Aorta (tissue), 5 donors: ENCODE data around the gene KTN1. TPM values are rescaled to one million over a fixed set of nuclear protein-coding genes. Genes with fewer than 3 reads are reported as not detected.

Experiments
- ATAC-seq: fragments of 200-7000 bp; cut with Tn5 transposase; one replicate; pipeline ENCODE4 v1.9.1; 2022; ENCODE audit warnings: moderate library complexity; ENCODE audit not compliant: low FRiP score
- DNase-seq, 2 donors: peaks; one replicate each; pipeline ENCODE4 v3.0.0-alpha.2; 2020
- H3K27ac ChIP-seq, 2 donors: one replicate each; pipeline ENCODE4 v1.5.1; 2013; ENCODE audit warnings: low read length in 2 of 2, mild to moderate bottlenecking in 2 of 2, moderate library complexity in 2 of 2, control low read depth in 1 of 2, inconsistent platforms in 1 of 2, low read depth in 1 of 2
- H3K27me3 ChIP-seq, 2 donors: one replicate each; pipeline ENCODE4 v1.6.1; 2013; ENCODE audit warnings: control low read depth in 1 of 2, low read length in 1 of 2, mild to moderate bottlenecking in 1 of 2, moderate library complexity in 1 of 2; ENCODE audit not compliant: insufficient read depth in 2 of 2, control insufficient read depth in 1 of 2
- H3K36me3 ChIP-seq, 2 donors: one replicate each; pipeline ENCODE4 v1.6.1; 2013; ENCODE audit warnings: control low read depth in 1 of 2, low read length in 1 of 2, mild to moderate bottlenecking in 1 of 2; ENCODE audit not compliant: insufficient read depth in 2 of 2, control insufficient read depth in 1 of 2
- H3K4me1 ChIP-seq, 2 donors: one replicate each; pipeline ENCODE4 v1.6.1; 2013; ENCODE audit warnings: low read length in 2 of 2, control low read depth in 1 of 2, mild to moderate bottlenecking in 1 of 2, moderate library complexity in 1 of 2; ENCODE audit not compliant: insufficient read depth in 2 of 2, control insufficient read depth in 1 of 2
- H3K4me3 ChIP-seq, 2 donors: one replicate each; pipeline ENCODE4 v1.5.1; 2013; ENCODE audit warnings: low read length in 2 of 2, control low read depth in 1 of 2, mild to moderate bottlenecking in 1 of 2
- H3K9me3 ChIP-seq: one replicate; pipeline ENCODE4 v1.6.1; 2013; ENCODE audit warnings: mild to moderate bottlenecking, low read length; ENCODE audit not compliant: control insufficient read depth
- WGBS, 2 donors: extraction: QIAGEN DNeasy Blood & Tissue Kit; methylation state at CpG; one replicate each; pipeline ENCODE4 v1.1.7; 2013; 5-methylcytosine and 5-hydroxymethylcytosine counted together
- intact Hi-C, 2 donors: fragments of 100-400 bp; cut with DNase I; formaldehyde crosslinking; loops; one replicate each; pipeline versions ENCODE4 v1.14.2 to v1.15.0; 2022
- polyA plus RNA-seq, 2 donors: library from polyadenylated mRNA; stranded (reverse); fragments of 200-250 nt; gene quantifications; one replicate each; pipeline ENCODE4 v1.2.3, GENCODE V29; 2013
- total RNA-seq, 2 donors: library from RNA; stranded (reverse); fragmentation: NEBNext Ultra II Directional; extraction: Animal tissue kit (Norgen Biotek cat#: 25700); gene quantifications; one replicate each; pipeline ENCODE4 v1.2.1, GENCODE V29; 2021
- donor health status: healthy with polysubstance abuse.
- donor health status: Bipolar disorder and iron deficiency.
- donor health status: DM: no; HTN: no; CAD: no.
- donor health status: DM: no; HTN: no; CAD: no.
- donor health status: DM: yes; HTN: yes; CAD: no.

The KTN1 gene
- total and polyA plus RNA-seq, 4 donors = 86.8 to 216 (median 167) TPM

DNA sequence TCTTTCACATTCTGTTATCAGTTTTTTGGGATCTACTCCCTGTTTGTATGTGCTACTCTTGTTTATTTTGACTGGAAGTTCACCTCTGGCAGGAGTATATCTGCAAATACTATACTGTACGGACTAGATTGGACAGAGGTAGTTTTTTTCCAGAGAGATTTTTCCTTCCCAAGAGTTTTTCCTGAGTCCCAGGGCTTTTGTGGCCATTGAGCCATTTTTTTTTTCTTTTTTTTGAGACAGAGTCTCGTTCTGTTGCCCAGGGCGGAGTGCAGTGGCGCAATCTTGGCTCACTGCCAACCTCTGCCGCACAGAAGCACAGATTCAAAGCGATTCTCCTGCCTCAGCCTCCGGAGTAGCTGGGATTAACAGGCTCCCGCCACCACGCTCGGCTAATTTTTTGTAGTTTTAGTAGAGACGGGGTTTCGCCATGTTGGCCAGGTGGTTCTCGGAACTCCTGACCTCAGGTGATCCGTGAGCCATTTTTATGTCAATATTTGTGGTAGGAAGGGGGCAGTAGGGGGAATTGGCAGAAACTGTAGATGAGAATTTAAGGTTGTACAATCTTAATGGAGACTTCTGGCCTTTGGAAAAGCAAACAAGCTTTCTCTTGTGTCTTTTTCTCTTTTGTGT, 19.4 kb downstream of the KTN1 start:
- ATAC-seq = no peak
- peak; percentile 55 to 83 for DNase-seq
- Histone ChIP-seq H3K27ac (no peak overlapping the region), H3K9me3 (no peaks in the 10 kb centered on the region), H3K27me3 (no peaks in the 10 kb centered on the region), H3K36me3 (no peaks in the 10 kb centered on the region), H3K4me1 (peaks cover 0 to 9% of the 10 kb centered on the region in 2 donors), H3K4me3 (no peak overlapping the region)
- WGBS, 2 donors = 86 to 93% methylated on average over 14 of the region's 14 CpGs
- intact Hi-C loops = no loop called here

DNA sequence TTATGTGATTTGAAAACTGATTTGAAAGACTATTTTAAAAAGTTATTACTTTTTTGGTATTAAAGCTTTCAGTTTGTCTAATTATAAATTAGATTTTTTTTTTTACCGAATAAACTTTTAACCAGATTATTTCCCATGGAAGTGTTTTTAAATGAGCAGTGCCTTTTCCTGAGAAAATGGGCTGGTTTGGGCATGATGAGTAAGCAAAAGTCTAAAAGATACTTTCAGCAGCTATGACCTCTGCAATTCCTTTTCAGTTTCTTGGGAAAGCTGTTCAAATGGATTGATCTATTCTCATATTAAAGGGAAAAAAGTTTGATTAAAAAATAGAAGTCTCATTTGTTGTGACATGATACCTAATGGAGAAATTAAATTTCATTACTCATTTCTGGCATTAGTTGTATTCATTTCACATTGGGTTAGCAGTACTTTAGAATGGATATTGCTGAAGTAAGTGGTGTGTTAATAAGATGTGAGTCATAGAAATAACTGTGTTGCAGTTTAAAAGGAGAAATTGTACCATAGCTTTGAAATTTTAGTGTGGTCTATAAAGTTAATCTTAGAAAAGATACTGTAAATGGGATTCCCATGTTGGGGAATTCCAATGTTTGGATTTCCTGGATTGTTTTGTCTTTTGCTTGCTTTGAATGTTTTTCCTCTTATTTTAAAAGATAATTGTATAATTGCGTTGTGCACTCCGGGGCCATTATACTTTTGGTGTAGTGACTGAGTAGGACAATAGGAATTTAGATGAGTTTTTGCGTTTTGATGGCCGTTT, 21.0 kb downstream of the KTN1 start:
- no peaks in the 10 kb centered on the region for H3K9me3 ChIP-seq

DNA sequence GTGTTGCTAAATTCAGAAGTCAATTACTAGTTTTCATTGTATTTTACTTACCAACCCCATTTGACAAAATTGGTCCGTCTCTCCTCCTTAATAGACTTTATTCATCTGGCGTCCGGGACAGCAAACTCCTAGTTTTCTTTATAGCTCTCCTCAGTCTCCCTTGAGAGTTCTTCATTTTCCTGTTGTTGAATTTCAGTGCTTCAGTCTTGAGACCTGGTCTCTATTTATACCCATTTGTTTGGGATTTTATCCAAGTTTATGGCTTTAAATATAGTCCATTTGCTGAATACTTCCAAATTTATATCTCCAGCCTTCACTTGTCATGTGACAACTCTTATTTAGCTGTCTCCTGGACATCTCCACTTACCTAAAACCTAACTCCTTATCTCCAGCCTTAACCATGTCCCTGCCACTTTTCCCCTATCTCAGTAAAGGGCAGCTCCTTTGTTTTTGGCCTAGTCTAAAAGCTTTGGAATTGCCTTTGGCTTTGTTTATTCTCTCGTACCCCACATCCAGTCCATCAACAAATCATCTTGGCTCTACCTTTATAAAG, 23.5 kb downstream of the KTN1 start:
- DNase-seq (no peak), ATAC-seq (no peak)
- Histone ChIP-seq H3K27me3 (no peaks in the 10 kb centered on the region), H3K27ac (peak overlapping the region in 1 of 2 donors; percentile 33), H3K36me3 (no peaks in the 10 kb centered on the region), H3K4me3 (no peak overlapping the region), H3K4me1 (peaks cover 0 to 11% of the 10 kb centered on the region in 2 donors), H3K9me3 (no peaks in the 10 kb centered on the region)
- WGBS, 2 donors = 17 to 19% methylated on average over 4 of the region's 4 CpGs
- intact Hi-C loops = no loop called here

More for the DNA sequence above, 21.0 kb downstream of the KTN1 start:
- ATAC-seq = no peak
- no peaks in the 10 kb centered on the region for H3K27me3 ChIP-seq
- intact Hi-C loops = no loop called here
- H3K4me3 ChIP-seq = no peak overlapping the region
- DNase-seq = no peak
- 81 to 86% methylated on average over 5 of the region's 5 CpGs for WGBS, 2 donors
- peaks cover 0 to 9% of the 10 kb centered on the region in 2 donors for H3K4me1 ChIP-seq
- no peaks in the 10 kb centered on the region for H3K36me3 ChIP-seq
- no peak overlapping the region for H3K27ac ChIP-seq

DNA sequence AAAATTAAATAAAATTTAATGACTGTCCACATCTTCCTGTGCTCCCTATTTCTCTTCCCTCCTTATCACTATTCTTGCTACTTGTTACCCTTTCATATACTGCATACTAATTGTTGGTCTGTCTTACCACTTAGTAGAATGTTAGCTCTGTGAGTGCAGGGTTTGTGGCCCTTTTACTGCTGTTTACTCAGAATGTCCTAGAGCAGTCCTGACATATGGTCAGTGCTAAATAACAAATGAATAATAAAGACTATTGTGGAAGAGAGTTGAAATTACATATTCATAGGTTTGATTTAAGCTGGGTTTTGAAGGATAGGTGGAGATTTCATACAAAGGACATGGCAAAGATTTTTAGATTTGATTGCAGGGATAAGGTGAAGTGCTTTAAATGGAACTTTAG, 24.5 kb downstream of the KTN1 start:
- H3K4me3 ChIP-seq = no peak overlapping the region
- peaks cover 0 to 13% of the 10 kb centered on the region in 2 donors for H3K4me1 ChIP-seq
- DNase-seq (no peak), ATAC-seq (no peak)
- intact Hi-C loops = no loop called here
- no peaks in the 10 kb centered on the region for H3K36me3 ChIP-seq
- H3K9me3 ChIP-seq = no peaks in the 10 kb centered on the region
- H3K27me3 ChIP-seq = no peaks in the 10 kb centered on the region
- no peak overlapping the region for H3K27ac ChIP-seq

DNA sequence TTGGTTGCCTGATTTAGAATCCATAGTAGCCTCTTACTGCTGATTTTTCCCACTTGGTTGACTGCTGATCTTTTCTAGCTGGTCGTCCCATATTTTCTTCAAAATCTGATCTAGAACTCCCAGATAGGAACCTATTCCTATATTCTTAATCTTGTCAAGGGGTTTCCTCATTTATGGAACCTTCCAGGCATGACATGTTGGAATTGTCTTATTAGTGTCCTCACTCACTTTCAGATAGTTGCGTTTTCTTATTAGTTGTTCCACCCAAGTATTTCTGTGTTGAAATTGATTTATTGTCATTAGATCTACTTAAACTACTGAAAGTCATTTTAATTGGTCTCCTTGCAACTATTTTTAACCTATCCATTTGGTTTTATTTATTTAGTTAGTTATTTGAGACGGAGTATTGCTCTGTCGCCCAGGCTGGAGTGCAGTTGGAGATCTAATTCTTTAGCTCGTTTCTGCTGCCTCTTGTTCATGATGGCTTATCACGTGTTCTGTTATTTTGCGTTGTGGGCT, 25.0 kb downstream of the KTN1 start:
- intact Hi-C loops = no loop called here
- Histone ChIP-seq H3K27ac (no peak overlapping the region), H3K27me3 (no peaks in the 10 kb centered on the region)

DNA sequence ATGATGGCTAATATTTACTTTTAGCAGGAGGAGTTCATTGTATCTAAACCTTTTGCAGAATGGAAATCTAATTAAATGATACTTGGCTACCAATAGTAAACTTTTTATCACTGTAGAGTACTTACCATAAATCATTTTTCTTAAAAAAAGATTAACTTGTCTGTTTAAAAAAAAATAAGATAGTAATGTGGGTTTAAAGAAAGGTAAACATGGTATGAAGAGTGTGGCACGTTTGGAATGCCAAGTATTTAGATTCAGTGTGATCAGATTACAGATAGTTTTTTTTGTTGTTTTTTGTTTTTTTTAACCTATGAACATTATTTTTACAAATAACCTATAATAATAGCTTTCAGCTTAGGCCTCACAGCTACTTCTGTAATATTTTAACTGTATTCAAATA, 25.8 kb downstream of the KTN1 start:
- DNase-seq (no peak), ATAC-seq (no peak)
- H3K36me3 ChIP-seq = no peaks in the 10 kb centered on the region
- intact Hi-C loops = no loop called here
- peaks cover 0 to 17% of the 10 kb centered on the region in 2 donors for H3K4me1 ChIP-seq
- WGBS, 2 donors = 3% methylated on average over 1 of the region's 1 CpG
- H3K27ac ChIP-seq = no peak overlapping the region
- H3K4me3 ChIP-seq = no peak overlapping the region
- H3K27me3 ChIP-seq = no peaks in the 10 kb centered on the region
- no peaks in the 10 kb centered on the region for H3K9me3 ChIP-seq

More for the DNA sequence above, 25.0 kb downstream of the KTN1 start:
- Histone ChIP-seq H3K4me3 (no peak overlapping the region), H3K4me1 (peaks cover 0 to 15% of the 10 kb centered on the region in 2 donors), H3K36me3 (no peaks in the 10 kb centered on the region), H3K9me3 (no peaks in the 10 kb centered on the region)
- DNase-seq (no peak), ATAC-seq (no peak)
- 72 to 78% methylated on average over 7 of the region's 7 CpGs for WGBS, 2 donors

DNA sequence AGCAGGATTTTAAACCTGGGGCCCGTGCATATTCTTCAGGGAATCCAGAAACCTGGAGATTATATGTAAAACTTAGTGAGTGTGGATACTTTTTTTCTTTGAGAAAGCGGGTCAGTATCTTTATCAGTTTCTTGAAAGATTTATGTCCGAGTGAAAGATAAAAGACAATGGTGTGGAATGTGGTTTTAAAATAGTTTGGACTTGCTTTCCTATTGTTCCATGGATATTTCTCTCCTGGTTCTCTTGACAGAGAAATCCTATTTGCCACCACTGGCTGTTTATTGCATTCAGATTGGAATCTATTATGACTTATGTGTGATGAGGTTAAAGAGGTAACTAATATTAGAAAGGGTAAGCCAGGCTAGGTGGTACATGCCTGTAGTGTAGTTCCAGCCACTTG, 27.4 kb downstream of the KTN1 start:
- no peak for ATAC-seq
- H3K27me3 ChIP-seq = no peaks in the 10 kb centered on the region

DNA sequence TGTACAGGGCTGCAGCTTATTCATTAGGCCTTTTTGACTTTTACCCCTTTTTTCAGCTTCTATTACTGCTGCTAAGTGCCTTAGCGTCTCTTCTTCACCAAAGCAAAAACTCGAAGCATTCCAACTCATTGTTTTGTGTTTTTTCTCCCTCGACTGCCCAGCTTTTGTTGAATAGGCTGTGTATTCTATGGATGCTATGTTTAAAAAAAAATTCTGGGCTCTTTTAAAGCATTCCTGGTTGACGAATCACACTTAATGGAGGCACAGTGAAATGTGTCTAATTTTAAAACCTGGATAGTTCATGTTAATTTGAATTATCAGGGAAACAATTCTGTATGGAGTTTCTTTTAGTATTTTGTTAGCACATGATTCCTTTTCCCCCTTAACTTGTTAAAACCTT, 29.7 kb downstream of the KTN1 start:
- DNase-seq = no peak
- 3 to 9% methylated on average over 4 of the region's 4 CpGs for WGBS, 2 donors

More for the DNA sequence above, 27.4 kb downstream of the KTN1 start:
- H3K4me1 ChIP-seq = peaks cover 0 to 21% of the 10 kb centered on the region in 2 donors
- H3K4me3 ChIP-seq = no peak overlapping the region
- no peaks in the 10 kb centered on the region for H3K36me3 ChIP-seq
- DNase-seq = no peak
- no peaks in the 10 kb centered on the region for H3K9me3 ChIP-seq
- intact Hi-C loops = no loop called here
- WGBS, 2 donors = 69 to 74% methylated on average over 3 of the region's 3 CpGs
- H3K27ac ChIP-seq = no peak overlapping the region

More for the DNA sequence above, 29.7 kb downstream of the KTN1 start:
- no peak for ATAC-seq
- intact Hi-C loops = no loop called here
- no peak overlapping the region for H3K27ac ChIP-seq
- H3K36me3 ChIP-seq = no peaks in the 10 kb centered on the region
- no peak overlapping the region for H3K4me3 ChIP-seq
- H3K27me3 ChIP-seq = no peaks in the 10 kb centered on the region
- H3K9me3 ChIP-seq = no peaks in the 10 kb centered on the region
- peaks cover 0 to 16% of the 10 kb centered on the region in 2 donors for H3K4me1 ChIP-seq
